Measurements from ENCODE around the gene MAX.

MAX gene

GRCh38 chr14:65084554-65085505 is 17.5 kb downstream of the MAX start:
- Histone ChIP-seq H3K4me3 (ENCODE audit: low read length in 2 of 2) (no peak overlapping the region), H3K9me3 (ENCODE audit: control insufficient read depth in 2 of 2, low read length in 2 of 2) (no peaks in the 10 kb centered on the region), H3K4me1 (ENCODE audit: control insufficient read depth, insufficient read depth, low read length) (peaks cover 18% of the 10 kb centered on the region), H3K27me3 (ENCODE audit: control insufficient read depth in 1 of 2, insufficient read depth in 2 of 2, low read length in 2 of 2) (no peaks in the 10 kb centered on the region), H3K27ac (ENCODE audit: low read length) (no peak overlapping the region), H3K9ac (ENCODE audit: low read length in 2 of 2) (no peak overlapping the region), H3K36me3 (ENCODE audit: control insufficient read depth in 2 of 2, insufficient read depth in 2 of 2, low read length in 2 of 2) (peaks cover 25 to 26% of the 10 kb centered on the region in 2 donors)

- H3K9ac ChIP-seq (ENCODE audit: low read length in 2 of 2): no peak overlapping the region
- H3K36me3 ChIP-seq (ENCODE audit: control insufficient read depth in 2 of 2, insufficient read depth in 2 of 2, low read length in 2 of 2): peaks cover 18 to 19% of the 10 kb centered on the region in 2 donors
- H3K4me1 ChIP-seq (ENCODE audit: control insufficient read depth, insufficient read depth, low read length): peaks cover 30% of the 10 kb centered on the region
- no peak overlapping the region for H3K27ac ChIP-seq (ENCODE audit: low read length)
- H3K4me3 ChIP-seq (ENCODE audit: low read length in 2 of 2): no peak overlapping the region
- H3K27me3 ChIP-seq (ENCODE audit: control insufficient read depth in 1 of 2, insufficient read depth in 2 of 2, low read length in 2 of 2): no peaks in the 10 kb centered on the region
- H3K9me3 ChIP-seq (ENCODE audit: control insufficient read depth in 2 of 2, low read length in 2 of 2): no peaks in the 10 kb centered on the region
Measured at GRCh38 chr14:65082930-65083329, 19.4 kb downstream of the MAX start.

- no peaks in the 10 kb centered on the region for H3K9me3 ChIP-seq (ENCODE audit: control insufficient read depth in 2 of 2, low read length in 2 of 2)
- peak overlapping the region in 1 of 2 donors; percentile 29 for H3K4me3 ChIP-seq (ENCODE audit: low read length in 2 of 2)
- peak overlapping the region; percentile 19 for H3K27ac ChIP-seq (ENCODE audit: low read length)
- H3K36me3 ChIP-seq (ENCODE audit: control insufficient read depth in 2 of 2, insufficient read depth in 2 of 2, low read length in 2 of 2): peaks cover 16 to 25% of the 10 kb centered on the region in 2 donors
- H3K4me1 ChIP-seq (ENCODE audit: control insufficient read depth, insufficient read depth, low read length): peaks cover 30% of the 10 kb centered on the region
- H3K9ac ChIP-seq (ENCODE audit: low read length in 2 of 2): no peak overlapping the region
- no peaks in the 10 kb centered on the region for H3K27me3 ChIP-seq (ENCODE audit: control insufficient read depth in 1 of 2, insufficient read depth in 2 of 2, low read length in 2 of 2)
Measured at GRCh38 chr14:65080960-65081747, 21.2 kb downstream of the MAX start.

- no peak overlapping the region for H3K9ac ChIP-seq (ENCODE audit: low read length in 2 of 2)
- no peak overlapping the region for H3K4me3 ChIP-seq (ENCODE audit: low read length in 2 of 2)
- H3K27me3 ChIP-seq (ENCODE audit: control insufficient read depth in 1 of 2, insufficient read depth in 2 of 2, low read length in 2 of 2): no peaks in the 10 kb centered on the region
- H3K36me3 ChIP-seq (ENCODE audit: control insufficient read depth in 2 of 2, insufficient read depth in 2 of 2, low read length in 2 of 2): peaks cover 8 to 23% of the 10 kb centered on the region in 2 donors
- H3K27ac ChIP-seq (ENCODE audit: low read length): peak overlapping the region; percentile 81
- H3K4me1 ChIP-seq (ENCODE audit: control insufficient read depth, insufficient read depth, low read length): peaks cover 31% of the 10 kb centered on the region
- H3K9me3 ChIP-seq (ENCODE audit: control insufficient read depth in 2 of 2, low read length in 2 of 2): no peaks in the 10 kb centered on the region
Measured at GRCh38 chr14:65079768-65080167, 22.5 kb downstream of the MAX start.

GRCh38 chr14:65079201-65079600 is 23.1 kb downstream of the MAX start:
- H3K27ac ChIP-seq (ENCODE audit: low read length): peak overlapping the region; percentile 81
- peaks cover 8 to 25% of the 10 kb centered on the region in 2 donors for H3K36me3 ChIP-seq (ENCODE audit: control insufficient read depth in 2 of 2, insufficient read depth in 2 of 2, low read length in 2 of 2)
- peak overlapping the region in 1 of 2 donors; percentile 22 for H3K4me3 ChIP-seq (ENCODE audit: low read length in 2 of 2)
- H3K27me3 ChIP-seq (ENCODE audit: control insufficient read depth in 1 of 2, insufficient read depth in 2 of 2, low read length in 2 of 2): no peaks in the 10 kb centered on the region
- peaks cover 32% of the 10 kb centered on the region for H3K4me1 ChIP-seq (ENCODE audit: control insufficient read depth, insufficient read depth, low read length)
- no peak overlapping the region for H3K9ac ChIP-seq (ENCODE audit: low read length in 2 of 2)
- H3K9me3 ChIP-seq (ENCODE audit: control insufficient read depth in 2 of 2, low read length in 2 of 2): no peaks in the 10 kb centered on the region

GRCh38 chr14:65077318-65077717 is 25.0 kb downstream of the MAX start:
- Histone ChIP-seq H3K9ac (ENCODE audit: low read length in 2 of 2) (no peak overlapping the region), H3K4me1 (ENCODE audit: control insufficient read depth, insufficient read depth, low read length) (peaks cover 28% of the 10 kb centered on the region), H3K27me3 (ENCODE audit: control insufficient read depth in 1 of 2, insufficient read depth in 2 of 2, low read length in 2 of 2) (no peaks in the 10 kb centered on the region), H3K9me3 (ENCODE audit: control insufficient read depth in 2 of 2, low read length in 2 of 2) (no peaks in the 10 kb centered on the region), H3K36me3 (ENCODE audit: control insufficient read depth in 2 of 2, insufficient read depth in 2 of 2, low read length in 2 of 2) (peaks cover 8 to 24% of the 10 kb centered on the region in 2 donors), H3K27ac (ENCODE audit: low read length) (no peak overlapping the region), H3K4me3 (ENCODE audit: low read length in 2 of 2) (no peak overlapping the region)

- Histone ChIP-seq H3K4me1 (ENCODE audit: control insufficient read depth, insufficient read depth, low read length) (peaks cover 24% of the 10 kb centered on the region), H3K27me3 (ENCODE audit: control insufficient read depth in 1 of 2, insufficient read depth in 2 of 2, low read length in 2 of 2) (no peaks in the 10 kb centered on the region), H3K9me3 (ENCODE audit: control insufficient read depth in 2 of 2, low read length in 2 of 2) (no peaks in the 10 kb centered on the region), H3K4me3 (ENCODE audit: low read length in 2 of 2) (no peak overlapping the region), H3K9ac (ENCODE audit: low read length in 2 of 2) (no peak overlapping the region), H3K36me3 (ENCODE audit: control insufficient read depth in 2 of 2, insufficient read depth in 2 of 2, low read length in 2 of 2) (peaks cover 8 to 24% of the 10 kb centered on the region in 2 donors), H3K27ac (ENCODE audit: low read length) (no peak overlapping the region)
Measured at GRCh38 chr14:65075628-65076325, 26.5 kb downstream of the MAX start.

- Histone ChIP-seq H3K9ac (ENCODE audit: low read length in 2 of 2) (no peak overlapping the region), H3K27me3 (ENCODE audit: control insufficient read depth in 1 of 2, insufficient read depth in 2 of 2, low read length in 2 of 2) (no peaks in the 10 kb centered on the region), H3K4me1 (ENCODE audit: control insufficient read depth, insufficient read depth, low read length) (peaks cover 34% of the 10 kb centered on the region), H3K9me3 (ENCODE audit: control insufficient read depth in 2 of 2, low read length in 2 of 2) (no peaks in the 10 kb centered on the region), H3K27ac (ENCODE audit: low read length) (no peak overlapping the region), H3K36me3 (ENCODE audit: control insufficient read depth in 2 of 2, insufficient read depth in 2 of 2, low read length in 2 of 2) (peaks cover 12 to 25% of the 10 kb centered on the region in 2 donors), H3K4me3 (ENCODE audit: low read length in 2 of 2) (no peak overlapping the region)
Measured at GRCh38 chr14:65074449-65075150, 27.7 kb downstream of the MAX start.

- peaks cover 16 to 26% of the 10 kb centered on the region in 2 donors for H3K36me3 ChIP-seq (ENCODE audit: control insufficient read depth in 2 of 2, insufficient read depth in 2 of 2, low read length in 2 of 2)
- H3K27ac ChIP-seq (ENCODE audit: low read length): no peak overlapping the region
- no peak overlapping the region for H3K9ac ChIP-seq (ENCODE audit: low read length in 2 of 2)
- no peaks in the 10 kb centered on the region for H3K27me3 ChIP-seq (ENCODE audit: control insufficient read depth in 1 of 2, insufficient read depth in 2 of 2, low read length in 2 of 2)
- H3K4me1 ChIP-seq (ENCODE audit: control insufficient read depth, insufficient read depth, low read length): peaks cover 28% of the 10 kb centered on the region
- no peaks in the 10 kb centered on the region for H3K9me3 ChIP-seq (ENCODE audit: control insufficient read depth in 2 of 2, low read length in 2 of 2)
- no peak overlapping the region for H3K4me3 ChIP-seq (ENCODE audit: low read length in 2 of 2)
Measured at GRCh38 chr14:65073605-65074201, 28.6 kb downstream of the MAX start.
